HepG2 (cell line): ENCODE measurements around the gene APRT. TPM values are rescaled to one million over a fixed set of nuclear protein-coding genes. Genes with fewer than 3 reads are reported as not detected.

Experiments used
- ATAC-seq: fragments of 200-7000 bp; cut with Tn5 transposase; 3 replicates; pipeline ENCODE4 v1.9.1; 2020; ENCODE audit warnings: mild to moderate bottlenecking, moderate library complexity
- BruUV-seq: library from RNA; stranded (reverse); fragments of 400-500 nt; replicated peaks from 2 replicates; lab custom pipeline; 2021; lab: Mats Ljungman, UMichigan
- CTCF ChIA-PET: fragments of 300-600 bp; formaldehyde crosslinking; extraction: SDS; loops from one replicate; lab custom pipeline; 2021; ENCODE audit warnings: low total read pairs, inconsistent platforms, low intra/inter-chr PET ratio; lab: Yijun Ruan, JAX
- POLR2A ChIA-PET: fragments of 350-600 bp; sonication (Branson Sonifier 250); formaldehyde crosslinking; loops from one replicate; lab custom pipeline; 2020; ENCODE audit warnings: antibody characterized with exemption, inconsistent platforms; lab: Yijun Ruan, JAX
- DNase-seq: peaks from one replicate; pipeline ENCODE4 v3.0.0-alpha.2; 2015; ENCODE audit warnings: low spot score
- FAIRE-seq: peaks from 3 replicates; lab custom pipeline; 2011; peaks lifted over from hg19 to GRCh38; lab: Jason Lieb, UNC
- H2AFZ ChIP-seq: one replicate; pipeline ENCODE4 v1.6.1; 2011; ENCODE audit warnings: low read length, inconsistent platforms
- H3K27ac ChIP-seq: fragments of 300-600 bp; 3 replicates; pipeline ENCODE4 v1.8.0; 2011; ENCODE audit warnings: mixed run types, mild to moderate bottlenecking, mixed read lengths, low read length, inconsistent platforms; ENCODE audit not compliant: insufficient read depth; ENCODE audit errors: extremely low read length
- H3K27me3 ChIP-seq, 2 experiments: fragments of 200-600 bp in 1 of 2; 2 replicates in 1 of 2; 3 replicates in 1 of 2; pipeline versions ENCODE4 v1.6.0 to v1.8.0; 2011; ENCODE audit warnings: low read length in 2 of 2, mild to moderate bottlenecking in 2 of 2, moderate library complexity in 2 of 2, inconsistent platforms in 1 of 2; ENCODE audit not compliant: insufficient read depth in 2 of 2, control insufficient read depth in 1 of 2
- H3K36me3 ChIP-seq, 2 experiments: fragments of 200-600 bp in 1 of 2; replicated peaks in 1 of 2; 2 replicates in 1 of 2; 3 replicates in 1 of 2; pipeline versions ENCODE4 v1.5.1 to v1.8.0; 2011; ENCODE audit warnings: low read length in 2 of 2, inconsistent platforms in 1 of 2; ENCODE audit not compliant: insufficient read depth in 2 of 2, control insufficient read depth in 1 of 2
- H3K4me1 ChIP-seq: 2 replicates; pipeline ENCODE4 v1.5.1; 2012; ENCODE audit warnings: low read length, inconsistent platforms; ENCODE audit not compliant: insufficient read depth
- H3K4me2 ChIP-seq: 2 replicates; pipeline ENCODE4 v1.6.0; 2011; ENCODE audit warnings: low read depth, low read length, inconsistent platforms
- H3K4me3 ChIP-seq, 3 experiments: fragments of 200-600 bp in 1 of 3; sonication (generic), shearing (Covaris generic) in 1 of 3; replicated peaks in 1 of 3; 2 replicates each; pipeline ENCODE4 v1.5.1; 2011 to 2016; ENCODE audit warnings: low read length in 3 of 3, inconsistent platforms in 2 of 3, low read depth in 2 of 3, mild to moderate bottlenecking in 2 of 3, control low read depth in 1 of 3, mixed read lengths in 1 of 3; ENCODE audit not compliant: insufficient read depth in 1 of 3
- H3K79me2 ChIP-seq: one replicate; pipeline ENCODE4 v1.6.1; 2011; ENCODE audit warnings: low read length, inconsistent platforms; ENCODE audit not compliant: insufficient read depth
- H3K9ac ChIP-seq: 2 replicates; pipeline ENCODE4 v1.6.0; 2011; ENCODE audit warnings: mild to moderate bottlenecking, low read depth, low read length, inconsistent platforms; ENCODE audit not compliant: insufficient read depth
- H3K9me3 ChIP-seq: 2 replicates; pipeline ENCODE4 v1.5.1; 2012; ENCODE audit warnings: mild to moderate bottlenecking, low read length
- H4K20me1 ChIP-seq: 2 replicates; pipeline ENCODE4 v1.6.0; 2011; ENCODE audit warnings: inconsistent platforms, mild to moderate bottlenecking, low read length, moderate library complexity; ENCODE audit not compliant: insufficient read depth
- AGO2 ChIP-seq: fragments of 200-400 bp; formaldehyde crosslinking; optimal IDR thresholded peaks from 2 replicates; pipeline ENCODE3; 2017; ENCODE audit warnings: mild to moderate bottlenecking, low read depth, low read length, moderate library complexity
- ATAD3A ChIP-seq: sonication (generic); formaldehyde crosslinking; IDR thresholded peaks from 2 replicates; pipeline ENCODE4 v1.4.0; 2020; ENCODE audit warnings: missing genetic modification reagents
- HNRNPLL ChIP-seq: fragments of 200-400 bp; formaldehyde crosslinking; IDR thresholded peaks from 2 replicates; pipeline ENCODE4 v1.6.1; 2017; ENCODE audit warnings: mild to moderate bottlenecking, low read depth, low read length; ENCODE audit not compliant: poor library complexity, severe bottlenecking
- PBX2 ChIP-seq: IDR thresholded peaks from 2 replicates; pipeline ENCODE4 v1.6.1; 2016; ENCODE audit warnings: control low read depth
- RBM22 ChIP-seq: fragments of 200-400 bp; formaldehyde crosslinking; optimal IDR thresholded peaks from 2 replicates; pipeline ENCODE3; 2017; ENCODE audit warnings: mild to moderate bottlenecking, low read length, moderate library complexity
- REXO4 ChIP-seq: sonication (generic); formaldehyde crosslinking; IDR thresholded peaks from 2 replicates; pipeline ENCODE4 v1.8.0; 2022; ENCODE audit warnings: missing genetic modification reagents, mild to moderate bottlenecking, borderline replicate concordance
- SKI ChIP-seq: fragments of 450-650 bp; IDR thresholded peaks from one replicate; pipeline ENCODE4 v1.6.1; 2018; ENCODE audit warnings: mild to moderate bottlenecking; ENCODE audit not compliant: partially characterized antibody
- ZFP1 ChIP-seq: IDR thresholded peaks from 2 replicates; pipeline ENCODE4 v1.6.1; 2016
- ZNF331 ChIP-seq: sonication (generic); formaldehyde crosslinking; IDR thresholded peaks from 2 replicates; pipeline ENCODE4 v1.4.0; 2020; ENCODE audit warnings: missing genetic modification reagents
- ZNF564 ChIP-seq: sonication (generic); formaldehyde crosslinking; IDR thresholded peaks from 2 replicates; pipeline ENCODE4 v1.8.1; 2023; ENCODE audit warnings: mild to moderate bottlenecking, missing genetic modification reagents
- ZNF687 ChIP-seq: sonication (generic); formaldehyde crosslinking; IDR thresholded peaks from 2 replicates; pipeline ENCODE4 v1.5.1; 2020; ENCODE audit warnings: mild to moderate bottlenecking, missing genetic modification reagents, moderate library complexity
- ZNF780A ChIP-seq: sonication (generic); formaldehyde crosslinking; IDR thresholded peaks from 2 replicates; pipeline ENCODE4 v1.8.0; 2022; ENCODE audit warnings: mild to moderate bottlenecking, missing genetic modification reagents, moderate library complexity
- WGBS: methylation state at CpG from one replicate; pipeline ENCODE4 v1.1.6; 2017; ENCODE audit warnings: low lambda C conversion rate; 5-methylcytosine and 5-hydroxymethylcytosine counted together
- in situ Hi-C: cut with HindIII; loops from 2 replicates; pipeline ENCODE4 v1.10.0; 2017; ENCODE audit warnings: low pct_unique_long_range_greater_than_20kb; ENCODE audit not compliant: extremely low pct_ligation_motif_present
- intact Hi-C: fragments of 100-400 bp; cut with micrococcal nuclease; formaldehyde crosslinking; loops from one replicate; pipeline ENCODE4 v1.10.0; 2022; ENCODE audit not compliant: unreplicated experiment
- polyA plus RNA-seq, 8 experiments: library from polyadenylated mRNA; depleted of rRNA in 3 of 8; stranded (reverse) in 7 of 8; unstranded in 1 of 8; fragments of >200 nt; fragmentation: Illumina TruSeq in 4 of 8; extraction: Trizol in 4 of 8; gene quantifications; 2 replicates each; pipeline versions ENCODE4 v1.2.1 to v1.2.3, GENCODE V29; 2011 to 2016; ENCODE audit warnings: low read depth in 4 of 8, missing spikeins in 1 of 8, mixed read lengths in 1 of 8; ENCODE audit not compliant: insufficient read depth in 1 of 8
- total RNA-seq, 5 experiments: library from RNA; depleted of rRNA; stranded (reverse); fragments of >200 nt; fragmentation: Illumina TruSeq; extraction: Trizol; gene quantifications; 2 replicates each; pipeline ENCODE4 v1.2.3, GENCODE V29; 2016; ENCODE audit warnings: low read depth in 1 of 5
- TF ChIP-seq, protein P1 (sequence below): sonication (generic); formaldehyde crosslinking; IDR thresholded peaks from 2 replicates; pipeline ENCODE4 v1.4.0; 2020; ENCODE audit warnings: missing genetic modification reagents; ENCODE audit errors: not compliant biosample characterization

APRT gene
- total and polyA plus RNA-seq, 2 of the 13 experiments (the other 11 are each of a cell fraction or from before 2014, with no cell fraction given) = 155 to 242 TPM

DNA sequence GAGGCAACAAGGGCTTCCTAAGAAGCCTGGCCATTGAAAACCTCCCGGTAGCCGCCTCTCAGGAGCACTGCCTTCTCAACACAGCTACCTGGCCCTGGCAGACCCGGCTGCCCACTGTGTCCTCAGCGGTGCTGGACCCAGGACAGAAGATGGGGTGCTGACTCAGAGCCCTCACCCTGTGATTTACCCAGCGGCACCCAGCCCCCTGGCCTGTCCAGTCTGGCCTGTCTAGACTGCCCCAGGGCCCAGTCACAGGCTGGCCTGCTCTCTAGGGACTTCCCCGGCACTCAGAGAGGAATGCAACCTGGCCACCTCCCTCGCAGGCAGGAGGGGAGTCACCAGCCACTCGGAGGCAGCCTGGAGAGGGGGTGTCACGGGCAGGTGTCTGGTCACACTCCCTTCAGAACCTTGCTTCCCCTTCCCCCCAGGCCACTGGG is 46.8 kb downstream of the APRT start:
- Histone ChIP-seq H3K79me2 (peaks cover 18% of the 10 kb centered on the region), H3K9ac (no peak overlapping the region), H3K4me1 (peaks cover 64% of the 10 kb centered on the region), H3K4me3 (no peak overlapping the region), H3K9me3 (no peaks in the 10 kb centered on the region), H3K4me2 (no peak overlapping the region), H2AFZ (no peak overlapping the region), H3K27ac (no peak overlapping the region), H3K27me3 (no peaks in the 10 kb centered on the region), H3K36me3 (peaks cover 0 to 2% of the 10 kb centered on the region in 2 experiments; a peak in 2 of 5 replicates), H4K20me1 (peaks cover 27% of the 10 kb centered on the region; the same call in 1 of the 2 replicates)
- ChIA-PET POLR2A (interaction anchor here (1.2 kb wide), 1 partner anchor 16 kb away, joined by 3 read pairs; no protein-coding TSS in a partner anchor), CTCF (interaction anchor here (2.1 kb wide), 1 partner anchor 20 kb away, joined by 10 read pairs; the partner anchor contains the start of gene PIEZO1)
- no peak for FAIRE-seq
- no TSS peak for BruUV-seq
- WGBS = 89% methylated on average over 5 of the region's 9 CpGs
- in situ Hi-C loops = no loop called here
- TF ChIP-seq RBM22 (peak; percentile 19), ZNF564 (no peak), PBX2 (CRISPR knock-in tag) (no peak), AGO2 (peak; percentile 65), SKI (peak; percentile 17), HNRNPLL (peak; percentile 34), ZNF780A (CRISPR knock-in tag) (no peak), REXO4 (CRISPR knock-in tag) (no peak), ZFP1 (CRISPR knock-in tag) (no peak), ZNF331 (no peak), ZNF687 (CRISPR knock-in tag) (no peak), ATAD3A (CRISPR knock-in tag) (no peak)
- TF ChIP-seq, protein P1, sequence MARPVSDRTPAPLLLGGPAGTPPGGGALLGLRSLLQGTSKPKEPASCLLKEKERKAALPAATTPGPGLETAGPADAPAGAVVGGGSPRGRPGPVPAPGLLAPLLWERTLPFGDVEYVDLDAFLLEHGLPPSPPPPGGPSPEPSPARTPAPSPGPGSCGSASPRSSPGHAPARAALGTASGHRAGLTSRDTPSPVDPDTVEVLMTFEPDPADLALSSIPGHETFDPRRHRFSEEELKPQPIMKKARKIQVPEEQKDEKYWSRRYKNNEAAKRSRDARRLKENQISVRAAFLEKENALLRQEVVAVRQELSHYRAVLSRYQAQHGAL (CRISPR knock-in tag) = no peak
- intact Hi-C loops = no loop called here
- ATAC-seq = no peak
- no peak for DNase-seq
